CD14-positive monocyte (primary cell): Measurements from ENCODE around the gene SEMA4A. TPM values are rescaled to one million over a fixed set of nuclear protein-coding genes. Genes with fewer than 3 reads are reported as not detected.

Experiments
- DNase-seq, 3 donors: peaks; one replicate each; pipeline ENCODE4 v3.0.0-alpha.2; 2011 to 2022
- H2AFZ ChIP-seq: 2 replicates; pipeline ENCODE4 v1.6.0; 2012; ENCODE audit warnings: mild to moderate bottlenecking, low read depth, low read length, inconsistent platforms; ENCODE audit not compliant: insufficient read depth, poor library complexity, severe bottlenecking
- H3K27ac ChIP-seq, 2 donors: 1 replicate in 1 of 2; 2 replicates in 1 of 2; pipeline ENCODE4 v1.5.1; 2012 to 2013; ENCODE audit warnings: low read length in 2 of 2, control low read depth in 1 of 2, inconsistent platforms in 1 of 2, low read depth in 1 of 2, mild to moderate bottlenecking in 1 of 2
- H3K27me3 ChIP-seq, 2 donors: one replicate each; pipeline versions ENCODE4 v1.6.0 to v1.6.1; 2011 to 2013; ENCODE audit warnings: low read length in 2 of 2; ENCODE audit not compliant: control insufficient read depth in 2 of 2, insufficient read depth in 2 of 2
- H3K36me3 ChIP-seq, 2 donors: replicated peaks in 1 of 2; 1 replicate in 1 of 2; 2 replicates in 1 of 2; pipeline versions ENCODE4 v1.5.1 to v1.6.1; 2012 to 2013; ENCODE audit warnings: low read length in 2 of 2, control low read depth in 1 of 2, inconsistent platforms in 1 of 2, mild to moderate bottlenecking in 1 of 2; ENCODE audit not compliant: insufficient read depth in 2 of 2, control insufficient read depth in 1 of 2
- H3K4me1 ChIP-seq, 2 donors: 1 replicate in 1 of 2; 2 replicates in 1 of 2; pipeline versions ENCODE4 v1.5.1 to v1.6.1; 2012 to 2013; ENCODE audit warnings: low read length in 2 of 2, control low read depth in 1 of 2, inconsistent platforms in 1 of 2, mild to moderate bottlenecking in 1 of 2, moderate library complexity in 1 of 2; ENCODE audit not compliant: insufficient read depth in 2 of 2, control insufficient read depth in 1 of 2
- H3K4me2 ChIP-seq: replicated peaks from 2 replicates; pipeline ENCODE3; 2012; ENCODE audit warnings: low read length, moderate library complexity, mild to moderate bottlenecking; ENCODE audit not compliant: poor library complexity, severe bottlenecking; ENCODE audit errors: extremely low read depth
- H3K4me3 ChIP-seq, 3 experiments: fragments of 200-600 bp in 1 of 3; sonication (generic) in 1 of 3; replicated peaks in 1 of 3; 1 replicate in 2 of 3; 2 replicates in 1 of 3; pipeline ENCODE4 v1.5.1; 2011 to 2013; ENCODE audit warnings: low read length in 3 of 3, mild to moderate bottlenecking in 3 of 3, control low read depth in 2 of 3, low read depth in 2 of 3, inconsistent platforms in 1 of 3, moderate library complexity in 1 of 3
- H3K79me2 ChIP-seq: 2 replicates; pipeline ENCODE4 v1.6.0; 2012; ENCODE audit warnings: mild to moderate bottlenecking, control low read depth, inconsistent platforms, low read length, moderate library complexity; ENCODE audit not compliant: insufficient read depth
- H3K9ac ChIP-seq: 2 replicates; pipeline ENCODE4 v1.6.0; 2017; ENCODE audit warnings: low read length, mild to moderate bottlenecking; ENCODE audit not compliant: insufficient read depth, poor library complexity, severe bottlenecking
- H3K9me3 ChIP-seq, 2 donors: replicated peaks in 1 of 2; 1 replicate in 1 of 2; 2 replicates in 1 of 2; pipeline versions ENCODE4 v1.5.1 to v1.6.1; 2012 to 2013; ENCODE audit warnings: low read length in 2 of 2, control low read depth in 1 of 2; ENCODE audit not compliant: control insufficient read depth in 1 of 2, insufficient read depth in 1 of 2
- H4K20me1 ChIP-seq: 2 replicates; pipeline ENCODE4 v1.6.0; 2012; ENCODE audit warnings: mild to moderate bottlenecking, low read length, control low read depth, moderate library complexity; ENCODE audit not compliant: insufficient read depth
- H3K27ac Mint-ChIP-seq, 7 donors: one replicate each; pipeline ENCODE4 v1.8.0; 2020; ENCODE audit warnings: mild to moderate bottlenecking in 7 of 7, mixed read lengths in 7 of 7, moderate library complexity in 6 of 7, inconsistent platforms in 2 of 7
- H3K27me3 Mint-ChIP-seq, 3 donors: one replicate each; pipeline ENCODE4 v1.8.0; 2021 to 2022; ENCODE audit warnings: low read depth in 3 of 3, mild to moderate bottlenecking in 3 of 3, mixed read lengths in 3 of 3, moderate library complexity in 3 of 3, inconsistent platforms in 1 of 3
- H3K36me3 Mint-ChIP-seq, 2 donors: one replicate each; pipeline ENCODE4 v1.8.0; 2020; ENCODE audit warnings: mixed read lengths in 2 of 2, inconsistent platforms in 1 of 2, mild to moderate bottlenecking in 1 of 2
- H3K4me1 Mint-ChIP-seq: one replicate; pipeline ENCODE4 v1.8.0; 2020; ENCODE audit warnings: mild to moderate bottlenecking, mixed read lengths
- H3K4me3 Mint-ChIP-seq, 2 donors: one replicate each; pipeline ENCODE4 v1.8.0; 2020; ENCODE audit warnings: mild to moderate bottlenecking in 2 of 2, mixed read lengths in 2 of 2, moderate library complexity in 1 of 2
- H3K9me3 Mint-ChIP-seq, 7 donors: one replicate each; pipeline ENCODE4 v1.8.0; 2020 to 2022; ENCODE audit warnings: mixed read lengths in 7 of 7, mild to moderate bottlenecking in 6 of 7, moderate library complexity in 6 of 7, inconsistent platforms in 2 of 7
- WGBS: methylation state at CpG from one replicate; pipeline ENCODE4 v1.1.5; 2013; ENCODE audit warnings: missing lambda C conversion rate; ENCODE audit not compliant: insufficient coverage; 5-methylcytosine and 5-hydroxymethylcytosine counted together
- intact Hi-C, 2 donors: fragments of 100-400 bp; cut with micrococcal nuclease; formaldehyde crosslinking; loops; one replicate each; pipeline versions ENCODE4 v1.15.0 to v1.15.1; 2023
- polyA plus RNA-seq, 3 donors: library from polyadenylated mRNA; depleted of rRNA in 1 of 3; unstranded in 2 of 3; stranded (reverse) in 1 of 3; fragments of 300-500 nt in 2 of 3; fragments of >200 nt in 1 of 3; fragmentation: Illumina TruSeq in 2 of 3; gene quantifications; 1 replicate in 2 of 3; 2 replicates in 1 of 3; pipeline ENCODE4 v1.2.3, GENCODE V29; 2012 to 2021
- TF ChIP-seq, protein P1 (sequence below): fragments of 200-600 bp; IDR thresholded peaks from one replicate; pipeline ENCODE4 v1.8.0; 2022; ENCODE audit warnings: antibody characterized with exemption, mild to moderate bottlenecking

Gene SEMA4A
- polyA plus RNA-seq, 3 donors: 72.3 to 121 (median 116) TPM

DNA sequence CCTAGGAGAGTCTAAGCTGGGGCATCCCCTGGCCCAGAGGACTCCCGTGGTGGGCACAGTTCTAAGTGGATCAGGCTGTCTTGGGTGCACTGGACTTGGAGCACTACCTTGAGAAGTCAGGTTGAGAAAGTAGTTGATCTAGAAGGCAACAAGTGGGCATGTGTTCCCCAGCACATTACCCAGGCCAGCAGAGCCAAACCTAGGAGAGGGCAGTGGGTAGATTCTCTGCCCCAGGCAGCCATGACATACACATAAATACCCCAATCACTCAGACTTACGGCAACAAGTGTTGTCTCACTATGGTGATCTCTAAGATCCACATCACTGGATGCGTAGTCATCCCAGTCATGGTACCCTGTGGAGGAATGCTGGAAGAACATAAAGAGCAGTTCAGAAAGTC is 57.9 kb downstream of the SEMA4A start:
- TF ChIP-seq, protein P1, sequence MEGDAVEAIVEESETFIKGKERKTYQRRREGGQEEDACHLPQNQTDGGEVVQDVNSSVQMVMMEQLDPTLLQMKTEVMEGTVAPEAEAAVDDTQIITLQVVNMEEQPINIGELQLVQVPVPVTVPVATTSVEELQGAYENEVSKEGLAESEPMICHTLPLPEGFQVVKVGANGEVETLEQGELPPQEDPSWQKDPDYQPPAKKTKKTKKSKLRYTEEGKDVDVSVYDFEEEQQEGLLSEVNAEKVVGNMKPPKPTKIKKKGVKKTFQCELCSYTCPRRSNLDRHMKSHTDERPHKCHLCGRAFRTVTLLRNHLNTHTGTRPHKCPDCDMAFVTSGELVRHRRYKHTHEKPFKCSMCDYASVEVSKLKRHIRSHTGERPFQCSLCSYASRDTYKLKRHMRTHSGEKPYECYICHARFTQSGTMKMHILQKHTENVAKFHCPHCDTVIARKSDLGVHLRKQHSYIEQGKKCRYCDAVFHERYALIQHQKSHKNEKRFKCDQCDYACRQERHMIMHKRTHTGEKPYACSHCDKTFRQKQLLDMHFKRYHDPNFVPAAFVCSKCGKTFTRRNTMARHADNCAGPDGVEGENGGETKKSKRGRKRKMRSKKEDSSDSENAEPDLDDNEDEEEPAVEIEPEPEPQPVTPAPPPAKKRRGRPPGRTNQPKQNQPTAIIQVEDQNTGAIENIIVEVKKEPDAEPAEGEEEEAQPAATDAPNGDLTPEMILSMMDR: no peak
- Histone ChIP-seq H3K4me1 (peaks cover 17 to 23% of the 10 kb centered on the region in 2 donors), H4K20me1 (no peaks in the 10 kb centered on the region), H3K27me3 (no peaks in the 10 kb centered on the region), H3K9ac (no peak overlapping the region), H3K4me2 (no peak overlapping the region), H3K36me3 (peaks cover 47 to 54% of the 10 kb centered on the region in 2 donors), H3K27ac (no peak overlapping the region), H2AFZ (no peak overlapping the region), H3K9me3 (no peaks in the 10 kb centered on the region), H3K4me3 (no peak overlapping the region), H3K79me2 (peaks cover 41% of the 10 kb centered on the region)
- DNase-seq: no peak
- H3K4me1 Mint-ChIP-seq: peaks cover 18% of the 10 kb centered on the region
- H3K27ac Mint-ChIP-seq: peak overlapping the region in 3 of 7 donors; percentile 33 to 60 (median 40)
- intact Hi-C loops: no loop called here
- no peak overlapping the region for H3K4me3 Mint-ChIP-seq
- H3K9me3 Mint-ChIP-seq: no peaks in the 10 kb centered on the region
- H3K27me3 Mint-ChIP-seq: peaks cover 0 to 2% (median 2%) of the 10 kb centered on the region in 3 donors
- peaks cover 50 to 78% of the 10 kb centered on the region in 2 donors for H3K36me3 Mint-ChIP-seq
- WGBS: 100% methylated on average over 1 of the region's 3 CpGs

DNA sequence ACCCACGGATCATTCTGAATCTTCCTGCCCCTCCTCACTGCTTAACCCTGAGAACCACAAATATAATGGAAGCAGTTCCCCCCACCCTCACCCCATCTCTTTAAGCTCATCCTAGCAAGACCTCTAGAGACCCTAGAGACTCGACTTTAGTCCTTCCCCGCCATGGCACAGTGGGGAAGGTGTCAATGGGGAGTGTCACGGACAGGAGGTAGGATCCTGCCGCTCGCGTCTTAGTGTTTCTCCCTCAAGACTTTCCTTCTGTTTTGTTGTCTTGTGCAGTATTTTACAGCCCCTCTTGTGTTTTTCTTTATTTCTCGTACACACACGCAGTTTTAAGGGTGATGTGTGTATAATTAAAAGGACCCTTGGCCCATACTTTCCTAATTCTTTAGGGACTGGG is 58.7 kb downstream of the SEMA4A start:
- peak overlapping the region; percentile 69 to 87 (median 74) for H3K4me3 ChIP-seq
- peaks cover 45 to 69% of the 10 kb centered on the region in 2 donors for H3K36me3 Mint-ChIP-seq
- H3K27me3 Mint-ChIP-seq: peaks cover 0 to 2% (median 2%) of the 10 kb centered on the region in 3 donors
- peaks cover 40 to 46% of the 10 kb centered on the region in 2 donors for H3K36me3 ChIP-seq
- no peaks in the 10 kb centered on the region for H3K9me3 Mint-ChIP-seq
- TF ChIP-seq, protein P1: no peak
- H4K20me1 ChIP-seq: no peaks in the 10 kb centered on the region
- H3K9me3 ChIP-seq: no peaks in the 10 kb centered on the region
- 100% methylated on average over 1 of the region's 9 CpGs for WGBS
- peak overlapping the region; percentile 96 to 99 (median 98) for H3K27ac Mint-ChIP-seq
- no peaks in the 10 kb centered on the region for H3K27me3 ChIP-seq
- H3K4me2 ChIP-seq: peak overlapping the region; percentile 94
- intact Hi-C loops: no loop called here
- no peak for DNase-seq
- peaks cover 20% of the 10 kb centered on the region for H3K4me1 Mint-ChIP-seq
- H2AFZ ChIP-seq: peak overlapping the region; percentile 80
- peaks cover 22 to 31% of the 10 kb centered on the region in 2 donors for H3K4me1 ChIP-seq
- peak overlapping the region in 1 of 2 donors; percentile 95 for H3K4me3 Mint-ChIP-seq
- H3K27ac ChIP-seq: peak overlapping the region in 1 of 2 donors; percentile 97
- H3K9ac ChIP-seq: peak overlapping the region; percentile 83
- peaks cover 36% of the 10 kb centered on the region for H3K79me2 ChIP-seq
